ENCODE measurements around the gene ZXDC.

The ZXDC gene

GRCh38 chr3:126413693-126414080 is 62.0 kb downstream of the ZXDC start:
- no peak for DNase-seq

DNA sequence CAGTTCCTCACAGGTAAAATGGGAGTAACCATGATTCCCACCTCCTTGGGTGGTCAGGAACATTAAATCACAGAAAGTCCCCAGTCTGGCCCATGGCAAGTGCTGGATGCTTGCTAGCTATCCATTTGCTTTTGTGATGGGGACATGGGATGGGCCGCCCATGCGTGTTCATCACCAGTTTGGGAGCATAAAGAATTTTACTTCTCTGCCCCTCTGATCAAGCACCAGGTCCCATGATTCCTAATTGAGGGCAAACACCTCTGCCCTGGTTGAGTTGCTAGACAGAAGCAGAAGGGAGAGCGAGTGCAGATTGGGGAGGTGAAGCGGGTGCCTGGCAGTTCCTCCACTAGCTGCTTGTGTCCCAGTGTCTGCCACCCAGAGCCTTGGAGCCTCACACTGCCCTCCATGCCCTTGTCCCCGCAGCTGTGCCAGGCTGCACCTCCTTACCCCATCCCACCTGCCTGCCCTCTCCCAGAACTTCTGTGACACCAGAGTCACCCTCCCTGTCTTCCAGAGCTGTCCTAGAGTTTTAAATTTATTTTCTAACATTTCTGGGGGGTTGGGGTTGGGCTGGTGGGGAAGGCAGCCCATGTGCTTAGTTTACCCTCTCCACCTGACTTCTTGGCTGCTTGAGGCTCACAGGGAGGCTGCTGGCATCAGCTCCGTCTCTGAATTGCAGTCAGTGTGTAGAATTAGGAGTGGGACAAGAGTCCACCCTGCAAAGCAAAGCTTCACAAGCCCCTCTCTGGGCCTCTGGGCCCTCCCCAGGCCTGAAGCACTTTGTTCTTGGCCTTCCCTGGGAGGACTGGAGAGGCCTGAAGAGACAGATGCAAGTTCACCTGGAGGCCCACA is 62.6 kb downstream of the ZXDC start:
- DNase-seq = no peak

- no peak for DNase-seq
Measured at GRCh38 chr3:126408099-126408498, 67.6 kb downstream of the ZXDC start.

DNA sequence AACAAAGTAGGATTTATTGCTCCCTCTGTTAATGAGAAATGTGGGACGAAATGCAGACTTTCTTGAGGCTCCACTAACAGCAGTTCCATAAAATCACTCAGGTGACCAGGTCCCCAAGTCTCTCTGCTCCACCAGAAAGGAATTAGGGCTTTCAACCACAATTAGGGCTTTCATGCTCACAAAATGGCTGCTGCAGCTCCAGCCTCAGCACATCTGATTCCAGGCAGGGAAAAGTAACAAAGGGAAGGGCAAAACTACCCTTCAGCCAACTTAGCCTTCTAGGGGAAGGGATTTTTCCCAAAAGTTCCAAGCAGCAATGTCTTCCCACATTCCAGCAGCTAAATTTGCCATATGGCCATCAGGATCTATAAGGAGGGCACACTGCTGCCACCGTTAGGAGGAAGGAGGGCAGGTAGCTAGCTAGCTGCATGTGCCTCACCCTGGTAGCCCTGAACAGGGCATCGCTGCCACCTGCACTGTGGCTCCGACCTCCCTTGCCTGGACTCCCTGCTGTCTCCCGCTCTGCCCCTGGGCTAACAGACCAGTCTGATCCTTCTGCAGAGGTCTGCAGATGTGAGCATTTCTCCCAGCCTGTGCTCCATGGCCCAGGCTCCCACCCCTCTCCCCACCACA is 68.2 kb downstream of the ZXDC start:
- DNase-seq = no peak

- DNase-seq = no peak
Measured at GRCh38 chr3:126406389-126407296, 69.0 kb downstream of the ZXDC start.

- DNase-seq = no peak
Measured at GRCh38 chr3:126402666-126403302, 72.9 kb downstream of the ZXDC start.

DNA sequence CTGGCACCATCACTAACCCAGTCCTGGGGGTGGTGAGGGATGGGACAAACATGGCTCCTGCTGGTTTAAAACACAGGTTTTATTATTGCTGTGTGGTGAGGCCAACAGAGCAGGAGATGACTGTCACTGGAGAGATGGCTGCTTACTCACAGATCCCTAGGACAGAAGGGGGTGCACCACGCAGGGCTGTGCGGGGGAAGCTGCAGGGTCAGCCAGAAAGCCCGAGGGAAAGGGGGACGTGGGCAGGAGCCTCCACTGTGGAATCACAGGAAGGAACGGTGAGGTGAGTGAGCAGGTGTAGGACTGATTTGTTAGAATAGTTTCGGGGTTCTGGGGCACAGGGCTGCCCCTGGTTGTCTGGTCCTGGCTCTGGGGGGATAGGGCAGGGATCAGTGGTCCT is 73.5 kb downstream of the ZXDC start:
- DNase-seq = no peak

GRCh38 chr3:126401611-126402160 is 74.0 kb downstream of the ZXDC start:
- DNase-seq = no peak

GRCh38 chr3:126399756-126400155 is 75.9 kb downstream of the ZXDC start:
- no peak for DNase-seq

- DNase-seq = no peak
Measured at GRCh38 chr3:126399351-126399735, 76.3 kb downstream of the ZXDC start.

DNA sequence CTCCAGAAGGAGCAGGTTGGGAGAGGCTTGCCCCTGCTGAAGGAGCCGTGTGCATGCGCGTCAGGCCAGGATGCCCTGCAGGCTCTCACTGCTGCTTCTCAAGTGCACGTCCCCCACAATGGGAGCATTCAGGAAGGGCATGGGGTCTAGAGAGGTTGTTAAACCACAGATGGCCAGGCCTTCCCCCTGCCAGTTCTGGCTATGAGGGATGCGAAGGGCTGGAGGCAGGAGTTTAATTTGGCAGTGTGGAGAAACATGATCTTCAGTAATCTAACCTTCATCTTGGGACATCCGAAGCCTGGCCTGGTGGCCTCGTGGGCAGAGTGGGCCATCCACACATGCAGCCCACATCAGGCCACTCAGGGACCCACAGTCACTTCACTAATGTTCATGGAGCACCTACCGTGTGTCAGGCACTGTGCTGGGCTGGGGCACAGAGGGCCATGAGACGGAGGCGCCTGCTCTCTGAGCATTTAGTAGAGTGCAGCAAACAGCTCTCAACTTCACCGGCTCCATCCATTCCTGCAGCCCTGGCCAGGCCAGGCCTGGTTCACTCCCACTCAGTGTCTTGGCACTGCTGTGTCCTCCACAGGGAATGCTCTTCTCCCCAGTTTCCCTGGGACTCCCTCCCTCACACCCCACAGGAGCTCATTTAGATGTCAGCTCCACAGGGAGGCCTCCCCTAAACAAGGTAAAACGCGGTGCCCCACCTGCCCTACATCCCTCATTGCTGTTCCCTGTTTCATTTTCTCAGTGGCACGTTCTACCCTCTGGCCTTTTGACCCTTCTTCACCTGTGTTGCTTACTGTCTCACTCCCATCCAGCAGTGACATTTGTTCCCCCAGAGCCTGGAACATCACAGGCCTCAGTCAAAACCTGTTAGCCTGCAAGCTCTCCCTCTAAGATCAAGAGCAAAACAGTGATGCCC is 77.0 kb downstream of the ZXDC start:
- DNase-seq = no peak

GRCh38 chr3:126397610-126398422 is 77.9 kb downstream of the ZXDC start:
- no peak for DNase-seq

GRCh38 chr3:126396536-126396935 is 79.2 kb downstream of the ZXDC start:
- no peak for DNase-seq

DNA sequence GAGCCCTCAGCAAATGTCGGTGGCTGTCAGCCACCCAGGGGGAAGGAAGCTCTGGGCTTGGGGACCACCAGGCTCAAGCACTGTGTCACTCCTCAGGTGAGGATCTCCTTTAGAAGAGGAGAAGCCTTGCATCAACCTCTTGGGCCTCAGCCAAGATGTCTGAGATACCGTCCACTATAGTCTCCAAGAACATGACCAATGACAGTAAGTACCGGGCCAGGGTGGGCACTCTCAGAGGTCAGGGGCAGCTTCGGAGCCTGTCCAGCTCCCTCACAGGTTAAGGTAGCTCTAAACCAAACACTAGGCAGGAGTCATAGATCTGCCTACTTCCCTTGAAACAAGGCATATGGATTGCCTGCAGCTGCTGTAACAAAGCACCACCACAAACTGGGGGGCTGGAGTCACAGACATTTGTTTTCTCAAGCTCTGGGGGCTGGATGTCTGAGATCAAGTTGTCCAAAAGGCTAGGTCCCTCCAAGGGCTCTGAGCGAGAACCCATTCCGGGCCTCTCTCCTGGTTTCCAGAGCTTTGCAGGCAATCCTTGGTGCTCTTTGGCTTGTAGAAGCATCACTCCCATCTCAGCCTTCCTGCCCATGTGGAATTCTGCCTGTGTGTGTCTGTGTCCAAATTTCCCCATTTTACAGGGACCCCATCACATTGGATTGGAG is 79.7 kb downstream of the ZXDC start:
- no peak for DNase-seq

DNA sequence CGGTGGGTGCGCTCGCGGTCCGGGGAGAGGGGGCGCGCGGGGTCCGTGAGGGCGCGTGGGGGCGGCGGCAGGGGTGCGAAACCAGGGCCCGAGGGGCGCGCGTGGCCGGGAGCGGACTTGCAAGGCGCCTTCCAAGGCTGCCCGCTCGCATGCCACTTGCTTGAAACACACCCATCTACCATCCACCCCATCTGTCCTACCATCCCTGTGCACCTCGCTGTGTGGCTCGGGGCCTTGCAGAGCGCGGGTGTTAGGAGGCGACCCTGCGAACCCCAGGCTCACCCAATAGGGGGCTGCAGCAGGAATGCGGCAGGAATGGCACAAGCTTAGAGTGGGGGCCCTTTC is 80.7 kb downstream of the ZXDC start:
- no peak for DNase-seq

DNA sequence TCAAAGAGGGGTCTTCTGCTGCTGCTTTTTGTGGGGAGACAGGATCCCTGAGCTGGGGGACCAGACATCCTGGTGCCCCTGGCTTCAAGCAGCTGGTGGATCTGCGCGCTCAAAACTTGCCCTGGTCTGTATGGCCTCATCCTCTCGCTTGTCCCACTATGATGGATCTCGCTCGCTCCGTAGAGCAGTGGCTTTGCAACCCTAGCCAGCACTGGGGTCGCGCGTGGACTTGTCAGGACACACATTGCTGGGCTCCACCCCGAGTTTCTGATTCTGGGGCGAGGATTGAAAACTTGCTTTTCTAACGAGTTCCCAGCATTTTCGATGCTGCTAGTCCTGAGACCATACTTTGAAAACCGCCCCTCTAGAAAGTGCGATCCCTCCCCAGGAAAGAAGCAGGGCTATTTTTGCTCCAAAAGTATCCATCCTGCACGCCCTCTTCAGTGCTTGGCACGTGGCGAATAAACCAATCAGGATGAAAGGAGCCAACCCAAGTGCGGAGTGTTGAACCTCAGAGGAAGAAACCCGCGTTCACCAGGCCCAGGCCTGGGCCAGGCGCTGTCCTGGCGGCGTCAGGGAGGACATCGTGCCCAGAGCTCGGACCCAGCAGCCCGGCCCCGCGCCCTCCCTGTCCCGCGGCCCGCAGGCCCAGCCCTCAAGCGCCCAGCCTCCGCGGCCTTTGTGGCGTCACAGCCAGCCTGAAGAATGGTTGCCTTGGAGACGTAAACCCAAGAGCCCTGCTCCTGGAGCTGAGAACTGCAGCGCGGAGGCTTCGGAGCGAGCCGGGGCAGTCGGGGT is 81.3 kb downstream of the ZXDC start, which contains the start of gene CFAP100:
Gene CFAP100, plus strand, starts transcription at position 731 of the 798 bp plus-strand sequence. CDS start 1,092 bp downstream, outside the sequence.
- no peak for DNase-seq

GRCh38 chr3:126393563-126393962 is 82.1 kb downstream of the ZXDC start:
- no peak for DNase-seq

DNA sequence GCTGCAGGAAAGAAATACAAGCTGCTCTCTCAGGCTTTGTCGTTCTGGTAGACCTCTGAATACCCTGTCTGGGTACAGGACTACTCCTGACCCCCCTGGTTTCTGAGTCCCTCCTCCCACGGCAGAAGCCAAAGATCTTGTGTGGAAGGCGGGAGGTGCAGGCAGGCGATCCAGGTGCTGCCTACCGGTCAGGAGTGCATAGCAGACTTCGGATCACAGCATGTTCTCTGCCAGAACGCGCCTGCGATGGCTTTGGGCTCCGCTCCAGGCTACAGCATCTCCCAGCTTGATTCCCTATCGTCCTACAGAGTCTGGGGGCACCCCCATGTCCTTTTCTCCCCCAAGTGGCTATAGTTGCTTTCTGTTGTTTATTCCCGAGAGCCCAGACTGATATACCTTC is 83.4 kb downstream of the ZXDC start:
- no peak for DNase-seq

GRCh38 chr3:126391631-126392030 is 84.1 kb downstream of the ZXDC start:
- DNase-seq = no peak

Data from activated T-cell treated with anti-CD3 and anti-CD28 coated beads for 4 hours (primary cell).